Dedifferentiated amniotic fluid mesenchymal stem cell (primary cell): ENCODE results near the gene CFAP100.

Experiments used
- DNase-seq: peaks from one replicate; pipeline ENCODE4 v3.0.0-alpha.2; 2016; ENCODE audit errors: extremely low spot score

Gene CFAP100

DNA sequence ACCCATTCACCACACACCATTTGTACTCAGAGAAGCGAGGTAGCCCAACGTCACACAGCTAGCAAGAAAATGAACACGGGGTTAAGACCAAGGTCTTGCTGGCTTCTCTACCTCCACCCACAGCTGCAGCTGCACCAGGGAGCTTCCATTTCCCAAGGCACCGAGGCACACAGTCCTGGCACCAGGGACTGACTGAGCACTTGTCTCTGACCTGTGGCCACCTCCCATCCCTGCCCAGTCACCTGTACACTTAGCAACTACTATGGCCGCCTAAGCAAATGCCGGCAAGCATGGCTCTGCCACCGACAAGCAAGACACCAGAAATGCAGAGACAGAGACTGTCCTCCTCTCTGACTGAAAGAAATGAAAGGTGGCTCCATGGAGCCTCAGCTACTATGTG lies 65.7 kb downstream of the CFAP100 start:
- no peak for DNase-seq

DNA sequence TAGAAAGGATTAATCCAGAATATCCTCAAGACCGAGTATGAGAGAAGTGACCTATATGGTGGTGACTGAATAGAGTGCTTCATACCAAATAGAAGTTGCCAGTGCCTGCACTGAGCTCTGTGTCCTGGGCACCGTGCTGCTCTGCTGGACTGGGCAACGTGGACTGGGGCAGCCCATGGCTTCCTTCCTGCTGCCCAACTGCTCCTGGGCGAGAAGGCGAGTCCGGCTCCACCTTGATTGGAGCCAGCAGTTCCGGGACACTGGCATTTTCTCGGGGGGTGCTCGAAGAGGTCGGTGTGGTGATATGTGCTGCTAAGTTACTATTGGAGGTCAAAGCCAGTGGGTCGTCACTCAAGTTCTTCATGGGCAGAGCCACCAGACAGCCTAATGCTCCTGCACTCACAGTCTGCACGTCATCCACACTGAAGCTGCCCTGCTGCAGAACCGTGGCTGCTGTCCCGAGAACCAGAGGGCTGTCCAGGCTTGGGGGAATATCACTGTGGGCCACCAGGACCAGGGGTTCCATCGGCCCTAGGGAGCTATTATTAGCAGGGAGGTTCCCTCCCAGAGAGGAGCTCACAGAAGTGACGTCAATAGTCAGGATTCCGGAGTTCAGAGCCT lies 66.9 kb downstream of the CFAP100 start:
- no peak for DNase-seq

DNA sequence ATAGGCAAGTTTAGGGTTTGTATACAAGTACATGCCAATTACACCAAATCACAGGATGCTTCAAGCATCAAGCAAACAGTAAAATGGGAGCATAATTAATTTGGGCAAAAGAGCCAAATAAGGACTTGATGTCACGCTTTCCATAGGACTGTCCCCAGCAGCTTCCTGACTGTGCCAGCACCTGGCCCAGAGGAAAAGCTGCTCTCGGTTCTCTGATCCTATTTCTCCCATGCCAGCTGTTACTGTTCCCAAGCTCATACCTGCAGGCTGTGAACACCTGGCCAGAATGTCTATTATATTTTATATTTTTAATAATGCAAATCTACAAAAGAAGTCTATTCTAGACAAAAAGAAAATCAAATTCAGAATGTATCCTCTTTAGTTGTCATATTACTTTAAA lies 68.8 kb downstream of the CFAP100 start:
- DNase-seq = no peak

DNA sequence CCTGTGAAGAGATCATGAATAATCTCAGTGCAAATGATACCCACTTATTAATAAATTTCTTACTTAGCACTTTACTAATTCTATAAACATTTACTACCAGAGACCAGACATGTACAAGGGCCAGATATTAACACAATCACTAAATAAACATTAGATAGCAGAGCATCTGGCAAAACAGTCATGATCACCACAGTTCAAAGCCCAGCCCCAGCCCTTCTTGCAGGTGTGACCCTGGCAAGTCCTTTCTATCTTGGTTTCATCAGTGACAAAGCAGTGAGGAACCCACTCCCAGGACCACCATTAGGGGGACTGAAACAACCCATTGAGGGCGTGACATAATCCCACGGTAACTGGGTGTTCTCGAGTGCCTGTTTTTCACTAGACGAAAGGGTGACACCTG lies 69.4 kb downstream of the CFAP100 start:
- no peak for DNase-seq

DNA sequence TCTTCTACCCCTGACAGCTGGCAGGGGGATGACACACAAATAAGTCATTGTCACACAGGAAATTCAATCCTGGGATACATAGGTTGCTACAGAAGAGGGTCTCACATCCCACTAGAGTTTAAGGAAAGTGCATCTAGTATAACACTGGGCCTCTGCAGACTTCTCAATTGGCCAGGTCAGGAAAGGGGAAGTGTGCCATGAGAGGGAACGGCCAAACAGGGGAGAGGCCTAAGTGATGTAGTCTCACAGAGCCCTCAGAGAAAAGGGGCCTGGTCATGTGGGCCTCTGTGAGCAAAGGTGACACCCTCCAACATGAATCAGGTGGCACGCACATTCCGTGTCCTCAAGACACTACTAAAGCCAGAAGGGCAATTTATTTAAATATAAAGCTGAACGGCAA lies 69.8 kb downstream of the CFAP100 start:
- no peak for DNase-seq

DNA sequence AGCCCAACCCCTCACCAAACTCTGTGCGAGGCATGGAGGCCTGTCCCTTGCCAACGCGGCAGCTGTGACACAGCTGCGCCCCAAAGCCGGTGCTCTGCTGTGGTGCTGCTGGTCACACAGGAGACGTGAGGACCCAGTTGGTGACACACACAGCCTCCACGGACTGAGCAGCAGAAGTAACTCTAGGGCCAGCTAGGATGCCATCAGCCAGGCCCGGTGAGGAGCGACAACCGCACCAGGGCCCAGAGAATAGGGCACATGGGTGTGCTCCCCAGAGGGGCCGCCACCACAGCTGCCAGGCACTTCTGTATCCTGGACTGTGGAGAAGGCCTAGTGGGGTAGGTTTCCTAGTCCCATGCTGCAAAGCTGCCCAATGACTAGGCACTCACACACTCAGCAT lies 70.3 kb downstream of the CFAP100 start:
- no peak for DNase-seq

DNA sequence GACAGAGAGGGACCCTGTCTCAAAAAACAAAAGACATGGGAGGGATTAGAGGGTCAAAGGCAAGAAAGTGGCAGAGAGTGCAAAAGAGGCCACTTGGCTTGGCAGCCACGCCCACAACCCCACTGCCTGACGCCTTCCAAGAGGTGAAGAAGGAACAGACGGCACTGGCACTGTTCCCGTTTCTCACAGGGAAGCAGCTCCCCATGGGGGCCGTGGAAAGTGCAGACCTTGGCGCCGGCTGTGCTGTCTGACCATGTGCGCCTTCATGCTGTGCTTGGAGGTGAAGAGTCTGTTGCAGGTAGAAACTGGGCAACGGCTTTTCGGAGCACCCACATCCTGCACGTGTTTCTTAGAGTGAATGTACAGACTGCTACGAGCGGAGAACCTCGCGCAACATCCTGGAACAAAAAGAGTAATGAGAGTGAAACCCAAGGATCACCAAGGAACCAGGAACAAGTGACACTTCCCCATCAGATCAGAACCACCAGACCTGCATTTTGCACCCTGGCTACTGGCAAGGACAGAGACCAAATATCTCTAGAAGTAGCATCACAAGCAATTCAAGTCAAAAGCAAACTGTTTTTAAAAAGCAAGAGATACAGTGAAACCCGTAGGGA lies 71.3 kb downstream of the CFAP100 start:
- DNase-seq = no peak

DNA sequence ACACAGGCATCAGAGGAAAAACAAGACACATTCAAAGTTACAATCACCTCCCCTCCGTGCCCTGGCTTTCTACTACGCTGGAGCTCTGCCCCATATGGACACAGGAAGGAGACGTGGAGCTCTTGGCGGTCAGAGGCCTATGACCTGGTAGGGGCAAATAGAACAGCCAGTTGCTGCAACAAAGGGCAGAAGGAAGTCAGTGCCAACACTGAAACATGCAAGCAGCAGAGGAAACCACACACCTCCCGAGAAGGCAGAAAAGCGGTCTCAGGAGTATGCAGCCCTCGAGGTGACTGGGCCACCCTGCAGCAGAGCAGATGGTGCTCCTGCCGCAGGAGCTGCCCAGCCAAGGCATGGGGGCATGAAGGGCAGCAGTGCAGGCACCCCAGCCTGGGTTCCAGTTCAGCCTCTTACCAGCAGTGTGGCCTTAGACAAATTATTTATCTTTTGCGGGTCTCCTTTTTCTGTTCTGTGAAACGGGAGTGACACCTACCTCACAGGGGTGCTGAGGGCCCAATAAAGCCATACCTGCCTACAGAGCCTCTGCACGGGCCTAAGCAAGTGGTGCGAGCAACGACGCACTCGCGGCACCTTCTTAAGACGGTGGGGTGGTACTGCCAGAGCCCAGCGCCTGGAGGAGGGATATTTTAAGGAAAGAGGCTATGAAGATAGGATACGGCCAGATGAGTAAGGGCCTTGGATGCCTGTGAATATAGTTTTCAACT lies 72.3 kb downstream of the CFAP100 start:
- DNase-seq = no peak

DNA sequence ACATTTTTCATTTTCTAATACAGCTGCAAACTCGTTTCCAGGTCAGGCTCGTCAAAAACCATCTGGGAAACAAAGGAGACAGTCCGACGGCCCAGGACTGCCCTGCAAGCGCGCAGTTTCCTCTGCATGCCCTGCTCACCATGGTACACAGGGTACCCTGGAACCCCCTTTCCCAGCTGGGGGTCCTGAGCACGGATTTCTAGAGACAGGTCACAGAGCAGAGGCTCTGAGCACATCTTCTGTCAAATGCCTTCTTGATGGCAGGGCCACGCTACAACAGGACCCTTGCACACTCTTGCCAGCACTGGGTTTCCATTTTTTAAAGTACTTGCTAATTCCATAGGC lies 72.9 kb downstream of the CFAP100 start:
- DNase-seq = no peak

DNA sequence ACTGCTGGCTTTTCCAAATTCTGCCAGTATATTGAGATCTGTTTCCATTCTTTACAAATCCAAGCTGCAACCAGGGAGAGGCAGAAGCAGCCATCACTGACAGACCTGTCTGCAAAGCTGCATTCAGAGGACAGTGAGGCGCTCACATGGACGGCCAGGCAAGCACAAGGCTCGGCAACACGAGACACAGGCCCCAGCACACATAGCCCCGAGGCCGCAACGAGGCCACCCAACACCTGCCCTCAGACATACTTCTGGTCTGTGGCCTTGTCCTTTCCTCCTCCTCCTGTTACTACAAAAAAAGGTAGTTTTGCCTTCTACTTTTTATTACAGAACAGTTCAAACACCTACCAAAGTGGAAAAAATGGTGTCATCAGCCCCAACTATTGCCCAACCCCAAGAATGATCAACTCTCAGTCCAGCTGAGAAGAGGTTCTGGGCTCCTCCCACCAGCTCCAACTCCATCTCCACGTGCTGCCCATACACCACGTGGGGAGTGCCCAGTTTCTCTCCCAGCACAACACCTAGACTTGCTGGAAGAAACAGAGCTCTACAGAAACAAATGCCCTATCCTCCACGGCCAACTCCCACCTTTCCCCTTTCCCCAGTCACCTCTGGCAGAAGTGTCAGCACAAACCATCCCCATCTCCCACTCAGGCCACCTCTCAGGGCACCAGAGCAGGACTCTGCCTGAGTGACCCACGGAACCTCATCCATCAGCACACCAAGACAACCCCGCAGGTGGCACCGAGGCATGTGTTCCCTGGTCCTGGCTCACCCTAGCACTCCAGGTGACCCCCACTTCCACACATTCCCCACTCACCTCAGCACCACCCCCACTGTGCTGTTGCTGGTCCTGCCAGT lies 73.6 kb downstream of the CFAP100 start:
- no peak for DNase-seq

DNA sequence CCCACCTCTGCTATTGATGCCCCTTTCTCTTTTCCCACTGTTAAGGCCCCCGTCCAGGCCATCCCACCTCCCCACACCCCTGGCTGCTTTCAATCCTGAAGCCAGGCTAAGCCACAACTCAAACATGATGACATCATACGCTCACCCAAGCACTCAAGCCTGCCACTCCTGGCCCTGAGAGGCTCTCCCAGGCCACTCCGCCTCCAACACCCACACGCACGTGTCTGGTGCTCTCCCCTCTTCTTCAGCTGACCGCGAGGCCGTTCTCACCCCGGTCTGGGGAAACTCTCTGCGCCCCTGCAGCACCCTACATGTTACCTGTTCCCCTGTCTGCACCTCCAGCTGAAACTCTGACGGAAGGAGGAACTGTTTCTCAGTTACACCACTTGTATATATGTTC lies 74.8 kb downstream of the CFAP100 start:
- DNase-seq = no peak

DNA sequence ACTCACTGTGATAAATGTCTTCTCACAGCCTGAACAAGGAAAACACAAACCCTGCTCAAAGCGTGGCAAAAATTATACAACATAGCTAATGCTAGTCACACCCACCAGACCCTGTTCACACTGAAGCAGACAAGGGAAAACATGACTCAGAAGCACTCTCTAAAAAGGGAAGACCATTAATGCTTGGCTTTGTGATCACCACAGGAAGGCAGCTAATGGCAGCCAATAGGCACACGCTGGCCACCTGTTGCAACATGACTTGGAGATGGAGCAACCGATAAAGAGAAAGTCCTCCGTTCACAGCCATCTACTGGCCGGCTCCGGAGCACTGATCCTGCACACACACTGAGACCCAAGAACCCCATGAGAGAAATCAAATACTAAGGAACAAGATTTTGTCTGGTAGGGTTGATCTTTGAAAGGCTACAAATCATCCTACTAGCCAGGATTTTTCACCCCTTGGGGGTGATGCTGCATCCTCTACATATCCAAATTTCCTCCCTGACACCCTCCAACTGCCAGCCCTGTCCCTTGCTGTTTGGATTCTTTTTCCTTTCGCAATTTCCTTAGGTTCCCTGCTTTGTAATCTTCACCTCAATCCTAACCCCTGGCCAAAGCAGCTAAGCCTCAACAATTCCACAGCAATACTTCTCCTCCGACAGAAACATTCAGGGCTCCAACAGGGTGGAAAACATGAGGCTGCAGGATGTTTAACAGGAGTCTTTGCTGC lies 77.7 kb downstream of the CFAP100 start:
- peak; percentile 19 for DNase-seq

DNA sequence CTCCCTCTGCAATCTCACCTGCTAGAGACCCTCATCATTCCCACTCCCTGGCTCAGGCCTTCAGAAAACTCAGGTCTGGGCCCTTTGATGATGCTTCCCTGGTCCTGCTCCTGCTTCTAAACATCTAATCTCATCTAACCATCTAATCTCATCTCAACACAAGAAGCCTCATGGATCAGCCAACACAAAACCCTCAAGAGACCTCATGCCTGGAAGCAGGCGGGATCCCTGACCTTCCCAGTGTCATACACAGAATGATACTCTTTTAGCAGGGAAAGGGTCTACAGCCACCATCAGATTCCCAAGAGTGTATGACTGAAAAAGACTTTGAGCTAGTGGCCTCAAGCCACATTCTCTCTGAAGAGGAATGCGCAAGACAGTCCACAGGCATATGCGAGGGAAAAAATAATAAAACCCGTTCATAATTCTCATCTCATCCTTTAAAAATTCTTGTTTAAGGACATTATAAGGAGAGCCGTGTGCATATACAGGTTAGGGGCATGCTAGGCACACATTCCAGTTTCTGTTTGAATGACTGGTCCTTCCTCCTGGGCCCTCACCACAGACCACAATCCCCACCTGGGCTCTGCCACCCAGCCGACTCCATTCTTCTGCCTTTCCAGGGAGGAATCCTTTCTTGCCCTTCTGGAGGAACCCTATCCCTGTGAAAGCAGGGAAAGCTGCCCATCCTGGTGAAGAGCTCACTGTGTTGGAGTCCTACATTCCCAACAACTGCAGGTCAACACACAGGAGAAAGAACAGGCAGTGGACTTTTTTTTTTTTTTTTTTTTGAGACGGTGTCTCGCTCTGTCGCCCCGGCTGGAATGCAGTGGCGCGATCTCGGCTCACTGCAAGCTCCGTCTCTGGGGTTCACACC lies 78.8 kb downstream of the CFAP100 start:
- DNase-seq = no peak

DNA sequence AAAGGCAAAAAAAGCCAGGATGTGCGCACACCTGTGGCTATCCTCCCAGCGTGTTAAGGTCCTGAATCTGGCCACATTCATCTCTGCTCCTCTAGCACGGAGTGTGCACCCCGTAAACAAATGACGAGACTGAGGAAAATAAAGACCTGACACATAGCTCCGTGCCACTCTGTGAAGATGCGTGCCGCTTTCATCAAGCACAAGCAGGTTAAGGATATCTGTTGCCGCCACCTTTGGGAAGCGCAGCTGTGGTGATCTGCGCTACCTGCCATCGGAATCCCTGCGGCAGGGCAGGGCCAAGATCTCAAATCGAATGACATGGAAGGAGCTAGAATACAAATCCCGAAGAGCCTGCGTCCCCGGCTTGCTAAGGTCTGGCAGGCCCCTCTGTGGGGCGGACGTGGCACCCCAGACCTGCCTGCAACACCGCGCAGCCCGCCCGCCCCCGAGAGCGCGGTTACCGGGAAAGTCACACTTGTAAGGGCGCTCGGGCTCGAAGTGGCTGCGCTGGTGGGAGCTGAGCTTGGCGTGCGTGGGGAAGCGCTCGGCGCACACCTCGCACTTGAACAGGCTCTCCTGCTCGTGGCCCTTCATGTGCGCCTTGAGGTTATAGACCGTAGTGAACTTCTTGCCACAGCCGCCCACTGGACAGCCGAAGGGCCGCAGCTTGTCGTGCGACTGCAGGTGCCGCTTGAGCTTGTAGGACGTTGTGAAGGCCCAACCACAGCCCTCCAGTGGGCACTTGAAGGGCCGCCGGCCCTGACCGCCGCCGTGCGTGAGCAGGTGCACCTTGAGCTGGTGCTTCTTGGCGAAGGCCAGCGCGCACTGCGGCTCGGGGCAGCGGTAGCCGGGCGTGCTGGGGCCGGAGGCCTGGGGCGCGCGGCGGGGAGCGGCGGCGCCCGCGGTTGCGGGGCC lies 80.0 kb downstream of the CFAP100 start:
- DNase-seq = no peak

DNA sequence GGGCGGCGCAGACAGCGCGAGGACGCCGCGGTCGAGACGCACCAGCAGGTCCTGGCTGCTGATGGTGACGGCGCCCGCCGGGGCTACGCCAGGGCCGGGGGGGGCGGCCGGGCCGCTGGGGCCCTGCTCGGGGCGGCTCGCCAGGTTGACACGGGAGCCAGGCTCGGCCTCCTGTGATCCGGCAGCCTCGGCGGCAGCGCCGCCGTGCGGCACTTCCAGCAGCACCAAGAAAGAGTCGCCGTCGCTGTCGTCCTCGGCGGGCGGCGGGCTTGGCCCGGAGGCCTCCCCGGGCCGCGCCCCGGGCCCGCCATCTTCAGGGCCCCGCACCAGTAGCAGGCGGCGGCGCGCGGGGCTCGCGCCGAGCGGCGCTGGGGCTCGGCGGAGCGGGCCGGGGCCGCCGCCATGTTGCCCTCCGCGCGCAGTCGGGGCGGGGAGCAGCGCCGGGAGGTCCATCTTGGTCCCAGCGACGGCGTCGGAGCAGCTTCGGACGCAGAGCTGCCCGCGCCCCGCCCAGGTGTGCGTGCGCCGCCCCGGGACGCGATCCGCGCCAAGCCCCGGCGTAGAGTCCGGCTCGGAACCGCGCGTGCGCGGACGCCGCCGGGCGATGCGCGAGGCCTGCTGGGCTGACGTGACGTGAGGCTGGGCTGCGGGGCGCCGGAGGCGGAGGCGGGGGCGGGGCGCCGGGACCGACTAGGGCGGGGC lies 80.9 kb downstream of the CFAP100 start, which contains the start of gene ZXDC:
Gene ZXDC, minus strand, starts transcription at position 479 of the 702 bp plus-strand sequence. Its CDS starts 26 bp downstream, at position 453.
- DNase-seq = peak; percentile 80

DNA sequence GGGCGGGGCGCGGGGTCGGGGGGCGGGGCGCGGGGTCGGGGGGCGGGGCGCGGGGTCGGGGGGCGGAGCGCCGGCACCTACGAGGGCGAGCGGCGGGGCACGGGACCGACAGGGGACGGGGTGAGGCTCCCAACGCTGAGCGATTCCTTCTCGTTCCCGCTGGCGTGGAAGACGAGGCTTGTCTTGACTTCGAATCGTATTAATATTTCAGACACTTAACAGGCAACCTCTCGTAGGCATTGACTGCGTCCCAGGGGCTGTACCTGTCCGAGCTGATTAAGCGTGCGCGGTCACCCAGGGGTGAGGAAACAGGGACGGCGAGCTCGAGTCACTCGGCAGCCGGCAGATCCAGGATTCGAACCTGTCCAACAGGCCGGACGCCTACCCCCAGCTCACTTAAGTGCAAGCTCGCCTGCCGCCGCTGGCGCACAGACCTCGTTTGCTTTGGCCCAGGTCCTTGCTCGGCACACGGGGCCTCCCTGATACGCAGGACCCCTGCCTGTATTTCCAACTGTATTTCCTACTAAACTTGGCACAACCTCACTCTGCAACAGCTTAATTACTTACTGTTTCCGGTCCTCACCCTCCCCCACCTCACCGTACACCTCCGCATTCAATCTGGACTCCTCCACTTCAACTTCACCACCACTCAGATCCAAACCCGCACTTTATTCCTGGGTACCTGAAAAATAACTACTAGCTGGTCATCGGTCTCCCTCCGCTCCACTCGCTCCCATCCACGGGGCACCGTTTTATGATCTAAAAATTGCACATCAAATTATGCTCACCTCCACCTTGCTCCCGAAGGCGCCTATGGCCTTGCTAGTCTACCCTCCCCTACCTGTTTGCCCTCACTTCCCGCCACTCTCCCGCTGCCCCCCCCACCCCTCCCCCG lies 81.7 kb downstream of the CFAP100 start:
- DNase-seq = no peak

DNA sequence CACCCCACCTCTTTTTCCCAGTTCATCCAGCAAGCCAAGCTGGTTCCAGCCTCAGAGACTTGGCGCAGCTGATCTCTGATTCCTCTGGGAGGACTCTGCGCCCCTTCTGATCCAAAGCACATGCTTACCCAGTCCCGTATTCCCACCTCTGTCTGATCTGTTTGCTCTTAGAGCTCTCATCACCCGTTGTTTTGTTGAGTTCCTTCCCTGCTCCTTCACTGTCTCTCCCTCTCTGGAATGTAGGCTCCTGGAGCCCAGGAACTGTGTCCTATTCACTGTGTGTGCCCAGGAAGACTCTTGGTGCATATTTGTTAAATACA lies 82.3 kb downstream of the CFAP100 start:
- no peak for DNase-seq
